HG02885 (cell line): Measurements from ENCODE around the gene ZNF438.
A peak's percentile ranks its signal among the peaks of the same experiment; 100 is the strongest.
"Not testable (repeated sequence)": the region's sequence is repeated elsewhere in the genome, so short reads cannot be mapped to it uniquely, and the experiment has no call there.

Source experiments
- ATAC-seq: cut with Tn5 transposase; IDR thresholded peaks from one replicate; pipeline ENCODE4 v1.9.1; 2021; ENCODE audit warnings: mild to moderate bottlenecking; ENCODE audit not compliant: unreplicated experiment, poor library complexity

Gene ZNF438

GRCh38 chr10:31051703-31052102 is 20.0 kb upstream of the ZNF438 start:
- no peak for ATAC-seq

- no peak for ATAC-seq
These were observed 11.0 kb upstream of the ZNF438 start for GRCh38 chr10:31042670-31043069.

GRCh38 chr10:31041011-31041410 is 9.3 kb upstream of the ZNF438 start:
- ATAC-seq = no peak

GRCh38 chr10:31039006-31039405 is 7.3 kb upstream of the ZNF438 start:
- not testable (repeated sequence) for ATAC-seq

DNA sequence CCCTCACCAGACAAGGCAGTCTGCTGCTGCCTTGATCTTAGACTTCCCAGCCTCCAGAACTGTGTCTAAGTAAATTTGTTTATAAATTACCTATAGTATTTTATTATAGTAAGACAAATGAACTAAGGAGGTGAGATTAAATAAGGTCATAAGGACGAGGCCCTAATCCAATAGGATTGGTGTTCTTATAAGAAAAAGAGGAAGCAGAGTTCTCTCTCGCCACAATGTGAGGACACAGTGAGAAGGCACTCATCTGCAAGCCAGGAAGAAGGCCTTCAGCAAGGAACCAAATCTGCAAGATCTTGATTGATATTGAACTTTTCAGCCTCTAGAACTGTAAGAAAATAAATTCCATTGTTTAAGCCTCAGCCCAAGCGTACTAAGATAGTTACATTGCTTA is 6.1 kb upstream of the ZNF438 start:
- ATAC-seq = no peak

- ATAC-seq = no peak
These were observed 4.5 kb upstream of the ZNF438 start for GRCh38 chr10:31036209-31036608.

DNA sequence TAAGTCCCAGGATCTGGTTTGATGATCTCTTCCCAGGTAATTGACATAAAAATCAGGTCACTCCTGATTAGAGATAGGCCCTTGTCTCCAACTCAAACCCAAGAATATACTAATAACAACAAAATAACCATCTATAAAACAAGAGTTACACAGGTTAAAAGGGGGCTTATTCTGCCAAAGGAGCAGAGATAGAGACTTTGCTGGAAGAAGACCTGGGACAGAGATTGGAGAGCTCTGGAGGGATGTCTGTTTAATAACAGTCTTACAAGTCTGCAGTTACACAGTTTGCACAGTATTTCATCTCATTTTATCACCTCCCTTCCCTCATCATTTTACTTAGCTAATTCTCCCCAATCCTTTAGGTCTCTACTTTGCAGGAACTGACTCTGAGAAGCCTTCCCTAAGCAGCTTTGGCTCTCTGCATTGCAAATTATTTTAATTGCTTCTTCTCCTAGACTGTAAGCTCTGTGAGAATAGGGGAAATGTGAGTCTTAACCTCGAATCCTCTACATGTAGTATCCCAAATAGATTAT is 3.7 kb upstream of the ZNF438 start:
- no peak for ATAC-seq

- no peak for ATAC-seq
These were observed 2.6 kb upstream of the ZNF438 start for GRCh38 chr10:31034098-31034909.

- ATAC-seq = no peak
These were observed 1.5 kb upstream of the ZNF438 start for GRCh38 chr10:31033147-31033546.

- peak; percentile 85 for ATAC-seq
These were observed 830 bp upstream of the ZNF438 start for GRCh38 chr10:31032258-31033132.

- no peak for ATAC-seq
These were observed 484 bp downstream of the ZNF438 start for GRCh38 chr10:31031205-31031557.

DNA sequence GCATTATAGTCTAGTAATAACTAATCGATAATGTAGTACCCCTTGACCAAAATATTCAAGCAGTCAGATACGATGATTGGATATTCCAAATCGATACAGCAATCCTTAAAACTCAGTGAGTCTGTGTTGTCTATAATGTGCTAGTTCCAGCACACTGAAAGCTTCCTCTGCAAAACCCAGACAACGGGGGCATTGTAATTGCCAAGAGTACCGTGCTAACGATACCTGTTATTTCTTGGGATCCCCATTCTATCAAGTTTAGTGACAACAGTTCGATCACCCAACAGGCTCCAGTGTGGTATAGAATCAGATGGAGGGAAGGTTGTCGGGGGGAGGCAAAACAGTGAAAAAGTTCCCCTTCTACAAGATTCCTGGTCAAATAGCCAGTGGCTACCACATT is 865 bp downstream of the ZNF438 start:
- ATAC-seq = no peak

DNA sequence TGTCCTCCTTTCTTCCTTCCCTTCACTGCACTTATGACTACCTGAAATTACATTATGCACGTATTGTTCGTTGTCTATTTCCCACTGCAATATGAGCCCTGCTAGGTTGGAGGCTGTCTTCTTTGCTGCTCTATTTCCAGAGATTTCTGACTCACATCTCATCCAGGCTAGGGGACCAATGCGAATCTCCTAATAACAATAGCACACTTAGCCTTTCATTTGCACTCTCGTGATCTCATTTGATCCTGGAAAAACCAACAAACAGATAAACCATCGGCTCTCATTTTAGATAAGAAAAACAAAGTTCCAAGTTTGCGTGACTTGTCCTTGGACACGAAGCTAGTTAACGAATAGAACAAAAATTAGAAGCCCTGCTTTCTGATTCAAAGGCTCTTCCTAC is 1.4 kb downstream of the ZNF438 start:
- no peak for ATAC-seq

GRCh38 chr10:31028081-31028480 is 3.6 kb downstream of the ZNF438 start:
- ATAC-seq = no peak

- ATAC-seq = not testable (repeated sequence)
These were observed 5.4 kb downstream of the ZNF438 start for GRCh38 chr10:31026279-31026678.

- ATAC-seq = no peak
These were observed 6.5 kb downstream of the ZNF438 start for GRCh38 chr10:31025142-31025541.

GRCh38 chr10:31023558-31023957 is 8.1 kb downstream of the ZNF438 start:
- ATAC-seq = no peak

- ATAC-seq = no peak
These were observed 11.5 kb downstream of the ZNF438 start for GRCh38 chr10:31020209-31020608.

- no peak for ATAC-seq
These were observed 12.7 kb downstream of the ZNF438 start for GRCh38 chr10:31018962-31019361.

DNA sequence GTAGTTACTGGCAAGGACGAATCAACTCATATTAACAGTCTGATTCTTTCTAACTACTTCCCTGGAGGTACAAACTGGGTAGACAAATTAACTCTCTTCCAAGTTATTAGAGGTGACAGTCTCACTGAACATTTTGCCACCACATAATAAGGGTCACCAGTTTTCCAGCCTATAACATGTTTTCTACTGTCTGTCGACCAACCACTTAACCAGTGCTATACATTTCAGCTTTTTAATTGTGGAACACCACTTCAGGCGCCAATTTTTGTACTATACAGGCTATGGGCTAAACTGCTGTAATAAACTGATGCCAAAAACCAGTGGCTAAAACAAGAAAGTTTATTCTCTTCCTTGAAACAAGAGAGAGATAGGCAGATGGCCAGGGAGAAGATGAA is 13.3 kb downstream of the ZNF438 start:
- no peak for ATAC-seq
